ENCODE data around the gene INSR. TPM values are rescaled to one million over a fixed set of nuclear protein-coding genes. Genes with fewer than 3 reads are reported as not detected.

The INSR gene
- total and polyA plus RNA-seq, 5 donors = 17.3 to 58.6 (median 53.0) TPM

GRCh38 chr19:7113233-7113632 lies 181.0 kb downstream of the INSR start:
- Histone ChIP-seq H3K4me3 (ENCODE audit: low read length) (no peak overlapping the region), H3K9me3 (ENCODE audit: control insufficient read depth, low read length) (no peaks in the 10 kb centered on the region), H3K4me1 (ENCODE audit: control insufficient read depth, insufficient read depth, low read length) (no peaks in the 10 kb centered on the region), H3K27me3 (ENCODE audit: control insufficient read depth, insufficient read depth) (no peaks in the 10 kb centered on the region), H3K27ac (ENCODE audit: low read length) (no peak overlapping the region)
- intact Hi-C loops (cut with DNase I) = no loop called here
- 98% methylated on average over 1 of the region's 1 CpG for WGBS
- no peak for ATAC-seq
- DNase-seq = no peak

GRCh38 chr19:7112675-7113074 lies 181.5 kb downstream of the INSR start:
- Histone ChIP-seq H3K4me3 (ENCODE audit: low read length) (no peak overlapping the region), H3K27me3 (ENCODE audit: control insufficient read depth, insufficient read depth) (no peaks in the 10 kb centered on the region), H3K4me1 (ENCODE audit: control insufficient read depth, insufficient read depth, low read length) (no peaks in the 10 kb centered on the region), H3K9me3 (ENCODE audit: control insufficient read depth, low read length) (no peaks in the 10 kb centered on the region), H3K27ac (ENCODE audit: low read length) (no peak overlapping the region)
- ATAC-seq (no peak), DNase-seq (no peak)
- intact Hi-C loops (cut with DNase I) = no loop called here
- WGBS = 94% methylated on average over 4 of the region's 4 CpGs

GRCh38 chr19:7109678-7110289 lies 184.4 kb downstream of the INSR start:
- ATAC-seq = no peak
- no peaks in the 10 kb centered on the region for H3K27me3 ChIP-seq (ENCODE audit: control insufficient read depth, insufficient read depth)
- no peak for DNase-seq
- WGBS = 73% methylated on average over 8 of the region's 8 CpGs
- no peak overlapping the region for H3K27ac ChIP-seq (ENCODE audit: low read length)
- intact Hi-C loops (cut with DNase I) = loop anchor here in 2 of 4 donors (5.0 to 10.0 kb wide), 2 partner anchors 38 to 695 kb away; no protein-coding TSS in a partner anchor
- no peaks in the 10 kb centered on the region for H3K9me3 ChIP-seq (ENCODE audit: control insufficient read depth, low read length)
- H3K4me1 ChIP-seq (ENCODE audit: control insufficient read depth, insufficient read depth, low read length) = no peaks in the 10 kb centered on the region
- no peak overlapping the region for H3K4me3 ChIP-seq (ENCODE audit: low read length)

DNA sequence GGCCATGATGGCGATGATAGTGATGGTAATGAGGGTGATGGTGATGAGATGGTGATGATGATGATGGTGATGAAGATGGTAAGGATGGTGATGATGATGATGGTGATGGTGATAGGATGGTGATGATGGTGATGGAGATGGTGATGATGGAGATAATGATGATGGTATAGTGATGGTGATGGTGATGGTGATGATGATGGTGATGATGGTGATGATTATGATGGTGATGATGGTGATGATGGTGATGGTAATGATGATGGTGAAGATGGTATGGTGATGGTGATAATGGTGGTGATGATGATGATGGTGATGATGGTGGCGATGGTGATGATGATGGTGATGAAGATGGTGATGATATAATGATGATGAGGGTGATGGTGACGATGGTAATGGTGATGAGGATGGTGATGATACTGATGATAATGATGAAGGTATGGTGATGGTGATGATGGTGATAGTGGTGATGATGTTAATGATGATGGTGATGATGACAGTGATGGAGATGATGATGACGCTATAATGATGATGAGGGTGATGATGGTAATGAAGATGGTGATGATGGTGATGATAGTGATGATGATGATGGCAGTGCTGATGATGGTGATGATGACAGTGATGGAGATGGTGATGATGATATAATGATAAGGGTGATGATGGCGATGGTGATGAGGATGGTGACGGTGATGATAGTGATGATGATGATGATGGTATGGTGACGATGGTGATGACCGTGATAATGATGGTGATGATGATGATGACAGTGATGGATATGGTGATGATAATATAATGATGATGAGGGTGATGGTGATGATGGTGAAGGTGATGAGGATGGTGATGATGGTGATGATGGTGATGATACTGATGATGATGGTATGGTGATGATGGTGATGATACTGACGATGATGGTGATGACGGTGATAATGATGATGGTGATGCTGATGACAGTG lies 187.2 kb downstream of the INSR start:
- Histone ChIP-seq H3K4me3 (ENCODE audit: low read length) (no peak overlapping the region), H3K27ac (ENCODE audit: low read length) (no peak overlapping the region), H3K27me3 (ENCODE audit: control insufficient read depth, insufficient read depth) (no peaks in the 10 kb centered on the region), H3K9me3 (ENCODE audit: control insufficient read depth, low read length) (no peaks in the 10 kb centered on the region), H3K4me1 (ENCODE audit: control insufficient read depth, insufficient read depth, low read length) (no peaks in the 10 kb centered on the region)
- WGBS = 86% methylated on average over 10 of the region's 10 CpGs
- intact Hi-C loops (cut with DNase I) = loop anchor here in 2 of 4 donors (5.0 to 10.0 kb wide), 2 partner anchors 40 to 698 kb away; no protein-coding TSS in a partner anchor
- no peak for DNase-seq
- ATAC-seq = no peak

GRCh38 chr19:7104747-7105447 lies 189.3 kb downstream of the INSR start:
- H3K27me3 ChIP-seq (ENCODE audit: control insufficient read depth, insufficient read depth) = no peaks in the 10 kb centered on the region
- H3K9me3 ChIP-seq (ENCODE audit: control insufficient read depth, low read length) = no peaks in the 10 kb centered on the region
- H3K4me3 ChIP-seq (ENCODE audit: low read length) = no peak overlapping the region
- DNase-seq = no peak
- no peak overlapping the region for H3K27ac ChIP-seq (ENCODE audit: low read length)
- intact Hi-C loops (cut with DNase I) = loop anchor here in 2 of 4 donors (5.0 to 10.0 kb wide), 2 partner anchors 42 to 700 kb away; no protein-coding TSS in a partner anchor
- ATAC-seq = peak in 1 of 2 donors; percentile 30
- no peaks in the 10 kb centered on the region for H3K4me1 ChIP-seq (ENCODE audit: control insufficient read depth, insufficient read depth, low read length)

GRCh38 chr19:7101498-7102253 lies 192.5 kb downstream of the INSR start:
- no peak overlapping the region for H3K4me3 ChIP-seq (ENCODE audit: low read length)
- H3K27me3 ChIP-seq (ENCODE audit: control insufficient read depth, insufficient read depth) = no peaks in the 10 kb centered on the region
- no peaks in the 10 kb centered on the region for H3K4me1 ChIP-seq (ENCODE audit: control insufficient read depth, insufficient read depth, low read length)
- 61% methylated on average over 19 of the region's 19 CpGs for whole genome bisulfite sequencing
- intact Hi-C loops (cut with DNase I) = loop anchor here in 3 of 4 donors (1.0 to 10.0 kb wide), 3 partner anchors 239 to 703 kb away; no protein-coding TSS in a partner anchor
- no peak overlapping the region for H3K27ac ChIP-seq (ENCODE audit: low read length)
- ATAC-seq = no peak
- H3K9me3 ChIP-seq (ENCODE audit: control insufficient read depth, low read length) = no peaks in the 10 kb centered on the region
- DNase-seq = no peak

DNA sequence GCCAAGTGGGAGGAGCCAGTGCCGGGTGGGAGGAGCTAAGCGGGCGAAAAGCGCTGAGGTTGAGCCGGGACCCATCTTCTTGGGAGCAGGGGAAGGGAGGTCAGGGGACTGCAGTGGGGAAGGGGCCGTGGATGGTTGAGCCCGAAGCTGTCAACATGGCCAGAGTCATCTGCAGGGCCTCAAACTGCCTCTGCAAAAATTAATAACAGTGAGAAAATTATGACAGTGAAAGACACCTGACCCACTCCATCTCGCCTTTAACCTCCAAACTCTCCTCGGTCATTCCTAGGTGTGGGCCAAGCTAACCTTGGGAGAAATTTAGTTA lies 194.7 kb downstream of the INSR start:
- WGBS = 12% methylated on average over 9 of the region's 9 CpGs
- H3K27me3 ChIP-seq (ENCODE audit: control insufficient read depth, insufficient read depth) = no peaks in the 10 kb centered on the region
- DNase-seq (no peak), ATAC-seq (no peak)
- intact Hi-C loops (cut with DNase I) = no loop called here
- H3K9me3 ChIP-seq (ENCODE audit: control insufficient read depth, low read length) = no peaks in the 10 kb centered on the region
- peak overlapping the region; percentile 44 for H3K4me3 ChIP-seq (ENCODE audit: low read length)
- peak overlapping the region; percentile 94 for H3K27ac ChIP-seq (ENCODE audit: low read length)
- H3K4me1 ChIP-seq (ENCODE audit: control insufficient read depth, insufficient read depth, low read length) = no peaks in the 10 kb centered on the region

GRCh38 chr19:7098701-7099596 lies 195.3 kb downstream of the INSR start:
- peak overlapping the region; percentile 44 for H3K4me3 ChIP-seq (ENCODE audit: low read length)
- H3K4me1 ChIP-seq (ENCODE audit: control insufficient read depth, insufficient read depth, low read length) = no peaks in the 10 kb centered on the region
- intact Hi-C loops (cut with DNase I) = no loop called here
- DNase-seq (peak; percentile 94 to 98 (median 96)), ATAC-seq (peak; percentile 95 to 97)
- peak overlapping the region; percentile 94 for H3K27ac ChIP-seq (ENCODE audit: low read length)
- no peaks in the 10 kb centered on the region for H3K27me3 ChIP-seq (ENCODE audit: control insufficient read depth, insufficient read depth)
- H3K9me3 ChIP-seq (ENCODE audit: control insufficient read depth, low read length) = no peaks in the 10 kb centered on the region
- WGBS = under 1% methylated on average over 78 of the region's 78 CpGs

GRCh38 chr19:7098096-7098495 lies 196.1 kb downstream of the INSR start:
- DNase-seq (no peak), ATAC-seq (no peak)
- intact Hi-C loops (cut with DNase I) = no loop called here
- 97% methylated on average over 3 of the region's 3 CpGs for WGBS
- no peak overlapping the region for H3K27ac ChIP-seq (ENCODE audit: low read length)
- H3K27me3 ChIP-seq (ENCODE audit: control insufficient read depth, insufficient read depth) = no peaks in the 10 kb centered on the region
- no peaks in the 10 kb centered on the region for H3K9me3 ChIP-seq (ENCODE audit: control insufficient read depth, low read length)
- H3K4me1 ChIP-seq (ENCODE audit: control insufficient read depth, insufficient read depth, low read length) = no peaks in the 10 kb centered on the region
- H3K4me3 ChIP-seq (ENCODE audit: low read length) = no peak overlapping the region

DNA sequence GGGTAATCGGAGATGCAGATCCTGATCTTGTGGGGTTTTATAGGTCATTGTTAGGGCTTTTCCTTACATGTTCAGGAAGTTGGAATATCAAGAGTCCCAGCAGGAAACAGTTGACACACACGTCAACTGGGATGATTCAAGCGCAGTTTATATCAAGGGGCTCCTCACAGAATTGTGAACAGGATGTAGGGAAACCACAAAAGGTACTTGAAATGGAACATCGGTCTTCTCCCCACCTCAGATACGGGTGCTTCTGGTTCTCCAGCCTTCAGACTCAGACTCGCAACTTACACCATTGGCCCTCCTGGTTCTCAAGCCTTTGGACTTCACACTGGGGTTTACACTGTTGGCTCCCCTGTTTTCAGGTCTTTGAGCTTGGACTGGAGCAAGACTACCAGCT lies 205.2 kb downstream of the INSR start:
- Histone ChIP-seq H3K27ac (ENCODE audit: low read length) (no peak overlapping the region), H3K4me3 (ENCODE audit: low read length) (no peak overlapping the region), H3K27me3 (ENCODE audit: control insufficient read depth, insufficient read depth) (no peaks in the 10 kb centered on the region), H3K9me3 (ENCODE audit: control insufficient read depth, low read length) (peaks cover 15% of the 10 kb centered on the region), H3K4me1 (ENCODE audit: control insufficient read depth, insufficient read depth, low read length) (no peaks in the 10 kb centered on the region)
- DNase-seq (no peak), ATAC-seq (no peak)
- WGBS = 93% methylated on average over 6 of the region's 6 CpGs
- intact Hi-C loops (cut with DNase I) = no loop called here
